ENCODE measurements around the gene NLRP6.

Gene NLRP6

DNA sequence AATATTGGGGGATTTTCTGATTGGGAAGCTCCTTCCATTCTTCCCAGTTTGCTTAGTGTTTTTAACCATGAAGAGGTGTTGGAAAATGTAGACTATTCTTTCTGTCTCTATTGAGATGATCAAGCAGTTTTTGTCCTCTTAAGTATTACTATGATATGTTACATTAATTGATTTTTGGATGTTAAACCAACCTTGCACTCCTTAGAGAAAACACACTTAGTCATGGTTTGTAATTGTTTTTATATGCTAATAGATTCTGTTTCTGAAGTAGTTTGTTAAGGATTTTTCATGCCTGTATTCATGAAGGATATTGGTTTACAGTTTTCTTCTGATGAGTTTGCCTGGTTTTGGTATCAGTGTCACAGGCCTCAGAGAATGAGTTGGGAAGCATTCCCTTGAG lies 2.0 kb upstream of the NLRP6 start:
- no peaks in the 10 kb centered on the region for H4K20me1 ChIP-seq (ENCODE audit: control insufficient read depth, insufficient read depth, low read depth, low read length)
- peaks cover 9% of the 10 kb centered on the region for H3K9me3 ChIP-seq (ENCODE audit: control insufficient read depth, insufficient read depth, low read length)
- H3K27me3 ChIP-seq (ENCODE audit: control insufficient read depth, low read length), result no peaks in the 10 kb centered on the region
- no peaks in the 10 kb centered on the region for H3K9me2 ChIP-seq (replicated peaks; ENCODE audit: control insufficient read depth, low read length)
- no peak overlapping the region for H3K27ac ChIP-seq (ENCODE audit: low read depth, low read length)
- no peaks in the 10 kb centered on the region for H3K36me3 ChIP-seq (ENCODE audit: control insufficient read depth, low read length)
- no peaks in the 10 kb centered on the region for H3K79me2 ChIP-seq (ENCODE audit: control insufficient read depth, low read length)
- H3K4me1 ChIP-seq (ENCODE audit: control insufficient read depth, low read length), result peaks cover 16% of the 10 kb centered on the region
- no peak for TF ChIP-seq EZH2phosphoT487 (IDR thresholded peaks at IDR 0.05; ENCODE audit: borderline replicate concordance, low read length)
- TF ChIP-seq CTCF (IDR thresholded peaks at IDR 0.05; ENCODE audit: low read depth, low read length, poor library complexity, severe bottlenecking), result no peak
- H3K4me3 ChIP-seq (ENCODE audit: low read length), result no peak overlapping the region
- peaks cover 3% of the 10 kb centered on the region for H3F3A ChIP-seq (ENCODE audit: control insufficient read depth, insufficient read depth)
- H3K4me2 ChIP-seq (ENCODE audit: low read length), result no peak overlapping the region

- no peak for TF ChIP-seq EZH2phosphoT487 (IDR thresholded peaks at IDR 0.05; ENCODE audit: borderline replicate concordance, low read length)
- no peak for TF ChIP-seq CTCF (IDR thresholded peaks at IDR 0.05; ENCODE audit: low read depth, low read length, poor library complexity, severe bottlenecking)
- Histone ChIP-seq H3K79me2 (ENCODE audit: control insufficient read depth, low read length) (no peaks in the 10 kb centered on the region), H3F3A (ENCODE audit: control insufficient read depth, insufficient read depth) (no peaks in the 10 kb centered on the region; the same call in 1 of the 2 replicates), H3K9me2 (replicated peaks; ENCODE audit: control insufficient read depth, low read length) (no peaks in the 10 kb centered on the region), H3K4me2 (ENCODE audit: low read length) (no peak overlapping the region), H3K27ac (ENCODE audit: low read depth, low read length) (no peak overlapping the region), H3K9me3 (ENCODE audit: control insufficient read depth, insufficient read depth, low read length) (peaks cover 9% of the 10 kb centered on the region), H4K20me1 (ENCODE audit: control insufficient read depth, insufficient read depth, low read depth, low read length) (no peaks in the 10 kb centered on the region), H3K4me3 (ENCODE audit: low read length) (no peak overlapping the region), H3K4me1 (ENCODE audit: control insufficient read depth, low read length) (peaks cover 20% of the 10 kb centered on the region), H3K27me3 (ENCODE audit: control insufficient read depth, low read length) (no peaks in the 10 kb centered on the region), H3K36me3 (ENCODE audit: control insufficient read depth, low read length) (no peaks in the 10 kb centered on the region)
Observed at GRCh38 chr11:279040-279965, 1.1 kb downstream of the NLRP6 start.

GRCh38 chr11:279966-280705 lies 1.9 kb downstream of the NLRP6 start:
- H3K4me2 ChIP-seq (ENCODE audit: low read length), result no peak overlapping the region
- no peaks in the 10 kb centered on the region for H4K20me1 ChIP-seq (ENCODE audit: control insufficient read depth, insufficient read depth, low read depth, low read length)
- no peak overlapping the region for H3K4me3 ChIP-seq (ENCODE audit: low read length)
- H3K36me3 ChIP-seq (ENCODE audit: control insufficient read depth, low read length), result no peaks in the 10 kb centered on the region
- no peaks in the 10 kb centered on the region for H3K79me2 ChIP-seq (ENCODE audit: control insufficient read depth, low read length)
- H3K4me1 ChIP-seq (ENCODE audit: control insufficient read depth, low read length), result peaks cover 11% of the 10 kb centered on the region
- no peaks in the 10 kb centered on the region for H3F3A ChIP-seq (ENCODE audit: control insufficient read depth, insufficient read depth)
- no peaks in the 10 kb centered on the region for H3K27me3 ChIP-seq (ENCODE audit: control insufficient read depth, low read length)
- TF ChIP-seq EZH2phosphoT487 (IDR thresholded peaks at IDR 0.05; ENCODE audit: borderline replicate concordance, low read length) (no peak), CTCF (IDR thresholded peaks at IDR 0.05; ENCODE audit: low read depth, low read length, poor library complexity, severe bottlenecking) (no peak)
- H3K27ac ChIP-seq (ENCODE audit: low read depth, low read length), result no peak overlapping the region
- H3K9me2 ChIP-seq (replicated peaks; ENCODE audit: control insufficient read depth, low read length), result no peaks in the 10 kb centered on the region
- peaks cover 9% of the 10 kb centered on the region for H3K9me3 ChIP-seq (ENCODE audit: control insufficient read depth, insufficient read depth, low read length)
